Choroid plexus epithelial cell (primary cell): ENCODE measurements around the gene NT5C2.

Experiments used
- DNase-seq: peaks from one replicate; pipeline ENCODE4 v3.0.0-alpha.2; 2010; ENCODE audit warnings: low read depth
- H3K4me3 ChIP-seq: 2 replicates; pipeline ENCODE4 v1.5.1; 2011; ENCODE audit warnings: low read depth, mild to moderate bottlenecking, control low read depth, low read length, moderate library complexity
- CTCF ChIP-seq: conservative IDR thresholded peaks from 2 replicates; pipeline ENCODE4 v1.5.1; 2011; ENCODE audit warnings: low read depth, mild to moderate bottlenecking, control low read depth, inconsistent platforms, low read length, moderate library complexity

Gene NT5C2

GRCh38 chr10:103155471-103156085 lies 37.5 kb downstream of the NT5C2 start:
- H3K4me3 ChIP-seq, result no peak overlapping the region
- no peak for DNase-seq
- no peak for TF ChIP-seq CTCF

GRCh38 chr10:103154521-103155299 lies 38.4 kb downstream of the NT5C2 start:
- peak; percentile 48 for DNase-seq
- no peak for TF ChIP-seq CTCF
- no peak overlapping the region for H3K4me3 ChIP-seq

- peak; percentile 75 for DNase-seq
- H3K4me3 ChIP-seq, result peak overlapping the region; percentile 50
- TF ChIP-seq CTCF, result no peak
Observed at GRCh38 chr10:103153302-103154197, 39.5 kb downstream of the NT5C2 start.

- no peak for DNase-seq
- H3K4me3 ChIP-seq, result no peak overlapping the region
- no peak for TF ChIP-seq CTCF
Observed at GRCh38 chr10:103149991-103150622, 43.0 kb downstream of the NT5C2 start.

GRCh38 chr10:103147645-103148044 lies 45.4 kb downstream of the NT5C2 start:
- no peak for DNase-seq
- no peak for TF ChIP-seq CTCF

GRCh38 chr10:103145860-103146466 lies 47.1 kb downstream of the NT5C2 start:
- H3K4me3 ChIP-seq, result no peak overlapping the region
- DNase-seq, result peak; percentile 95
- no peak for TF ChIP-seq CTCF

More at GRCh38 chr10:103147645-103148044, 45.4 kb downstream of the NT5C2 start:
- no peak overlapping the region for H3K4me3 ChIP-seq
